Measurements from ENCODE around the gene RGS12.

The RGS12 gene

DNA sequence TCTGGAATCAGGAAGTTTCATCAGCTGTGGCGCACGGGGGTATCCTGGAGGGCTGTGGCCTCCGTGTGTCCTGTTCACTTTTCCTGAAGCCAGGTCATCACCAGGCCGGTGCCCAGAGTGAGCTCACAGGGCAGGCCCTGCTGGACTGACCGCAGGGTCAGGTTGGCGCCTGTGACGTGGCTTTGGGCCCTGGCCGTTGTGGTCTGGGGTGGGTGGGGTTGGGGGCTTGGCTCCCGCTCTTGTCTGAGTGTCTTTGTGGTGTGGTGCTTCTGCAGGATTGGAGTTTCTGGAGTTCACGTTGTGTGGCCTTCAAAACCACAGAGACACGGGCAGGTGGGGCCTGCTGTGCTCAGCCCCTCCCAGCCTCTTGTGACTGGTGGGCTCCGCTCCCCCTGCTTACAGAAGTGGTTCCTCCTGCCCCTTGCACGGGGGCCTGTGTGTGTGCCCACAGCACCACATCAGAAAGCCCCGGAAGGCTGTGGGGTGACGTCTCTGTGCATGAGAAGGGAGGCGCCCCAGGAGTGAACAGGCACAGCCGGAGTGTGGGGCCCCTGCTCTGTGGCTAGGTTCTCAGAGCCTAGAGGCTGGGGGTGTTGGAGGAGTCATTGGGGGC, 9.5 kb downstream of the RGS12 start:
- TF ChIP-seq, protein P1, sequence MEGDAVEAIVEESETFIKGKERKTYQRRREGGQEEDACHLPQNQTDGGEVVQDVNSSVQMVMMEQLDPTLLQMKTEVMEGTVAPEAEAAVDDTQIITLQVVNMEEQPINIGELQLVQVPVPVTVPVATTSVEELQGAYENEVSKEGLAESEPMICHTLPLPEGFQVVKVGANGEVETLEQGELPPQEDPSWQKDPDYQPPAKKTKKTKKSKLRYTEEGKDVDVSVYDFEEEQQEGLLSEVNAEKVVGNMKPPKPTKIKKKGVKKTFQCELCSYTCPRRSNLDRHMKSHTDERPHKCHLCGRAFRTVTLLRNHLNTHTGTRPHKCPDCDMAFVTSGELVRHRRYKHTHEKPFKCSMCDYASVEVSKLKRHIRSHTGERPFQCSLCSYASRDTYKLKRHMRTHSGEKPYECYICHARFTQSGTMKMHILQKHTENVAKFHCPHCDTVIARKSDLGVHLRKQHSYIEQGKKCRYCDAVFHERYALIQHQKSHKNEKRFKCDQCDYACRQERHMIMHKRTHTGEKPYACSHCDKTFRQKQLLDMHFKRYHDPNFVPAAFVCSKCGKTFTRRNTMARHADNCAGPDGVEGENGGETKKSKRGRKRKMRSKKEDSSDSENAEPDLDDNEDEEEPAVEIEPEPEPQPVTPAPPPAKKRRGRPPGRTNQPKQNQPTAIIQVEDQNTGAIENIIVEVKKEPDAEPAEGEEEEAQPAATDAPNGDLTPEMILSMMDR (IDR thresholded peaks at IDR 0.05; ENCODE audit: insufficient read depth, missing control alignments), result no peak
- DNase-seq (ENCODE audit: insufficient read length, low spot score) (no peak), FAIRE-seq (no peak)

DNA sequence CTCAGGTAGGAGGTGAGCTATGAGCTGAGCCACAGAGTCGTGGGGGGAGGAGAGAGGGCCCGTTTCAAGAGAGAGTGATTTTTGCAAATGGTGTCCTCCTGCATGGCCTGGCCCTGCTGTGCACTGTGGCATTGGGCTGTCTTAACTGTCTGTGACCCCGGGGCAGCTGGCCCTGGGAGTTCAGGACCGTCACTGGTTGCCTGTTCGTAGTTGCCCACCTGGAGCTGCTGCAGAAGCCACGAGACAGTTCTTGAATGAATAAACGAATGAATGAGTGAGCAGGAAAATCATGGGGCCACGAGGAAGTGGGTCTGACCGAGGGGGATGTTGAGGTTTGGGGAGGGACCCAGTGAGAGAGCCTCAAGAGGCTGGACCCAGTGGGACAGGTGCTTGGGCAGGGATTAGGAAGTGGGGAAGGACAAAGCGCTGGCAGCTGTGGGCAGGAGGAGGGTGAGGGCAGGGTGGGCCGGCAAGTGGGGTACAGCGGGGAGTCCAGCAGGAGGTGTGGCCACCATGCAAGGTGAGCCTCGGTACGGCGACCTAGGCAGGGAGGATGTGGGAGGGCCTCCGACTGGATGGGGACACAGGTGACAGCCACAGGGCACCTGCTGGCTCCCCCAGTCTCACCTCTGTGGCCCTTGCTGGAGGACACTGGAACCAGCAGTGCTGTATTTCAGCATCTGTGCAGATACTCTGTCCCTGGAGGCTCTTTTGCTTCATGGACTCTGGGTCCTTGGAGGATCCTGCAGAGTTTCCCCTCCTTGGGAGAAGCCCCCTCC, 10.2 kb downstream of the RGS12 start:
- DNase-seq (ENCODE audit: insufficient read length, low spot score) (no peak), FAIRE-seq (no peak)
- TF ChIP-seq, protein P1 (IDR thresholded peaks at IDR 0.05; ENCODE audit: insufficient read depth, missing control alignments), result no peak

DNA sequence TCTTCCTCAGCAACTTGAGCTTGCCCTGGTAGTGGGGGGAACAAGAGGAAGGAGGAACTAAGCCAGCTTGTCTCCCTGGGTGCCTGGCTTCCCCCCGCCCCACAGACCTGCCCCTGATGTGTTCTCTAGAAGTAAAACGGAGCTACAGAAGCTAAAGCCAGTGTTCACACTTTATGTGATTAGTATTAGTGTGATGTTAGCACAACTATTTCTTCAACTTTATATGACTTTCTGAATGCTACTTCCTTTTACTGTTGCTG, 10.7 kb downstream of the RGS12 start:
- DNase-seq (ENCODE audit: insufficient read length, low spot score), result no peak
- no peak for FAIRE-seq
- TF ChIP-seq, protein P1 (IDR thresholded peaks at IDR 0.05; ENCODE audit: insufficient read depth, missing control alignments), result no peak

DNA sequence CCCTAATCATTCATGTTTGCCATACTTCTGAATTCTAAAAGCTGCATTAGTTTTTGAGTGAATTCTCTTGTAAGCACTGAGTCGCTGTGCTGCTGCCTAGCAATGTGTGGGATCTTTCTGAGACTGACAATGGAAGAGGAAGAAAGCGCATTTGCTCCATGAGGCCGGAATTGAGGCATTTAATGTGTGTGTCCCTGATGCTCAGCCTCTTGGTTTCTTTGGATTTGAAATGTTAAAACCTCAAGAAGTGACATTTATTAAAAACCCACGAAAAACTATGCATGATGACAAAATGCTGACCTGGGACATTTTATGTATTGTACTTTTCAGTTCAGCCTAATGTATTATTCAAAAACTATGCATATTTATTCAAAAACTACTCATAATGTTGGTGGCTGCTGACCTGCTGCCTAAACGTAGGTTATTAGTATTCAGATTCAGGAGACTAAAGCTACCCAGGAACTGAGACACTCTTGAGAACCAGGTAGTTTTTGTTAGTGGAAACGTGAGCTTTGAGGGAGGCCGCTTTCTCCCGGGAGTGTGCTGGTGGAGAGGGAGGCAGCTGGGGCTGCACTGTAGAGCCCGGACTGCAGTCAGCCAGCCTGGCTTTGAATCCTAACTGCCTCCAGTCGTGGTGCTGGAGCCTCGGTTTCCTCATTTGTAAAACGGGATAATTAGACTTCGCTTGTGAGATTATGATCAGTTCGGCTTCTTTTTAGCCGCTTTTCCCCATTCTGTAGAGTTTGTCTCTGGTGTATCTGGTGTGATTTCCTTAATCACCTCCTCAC, 11.3 kb downstream of the RGS12 start:
- DNase-seq (ENCODE audit: insufficient read length, low spot score) (no peak), FAIRE-seq (no peak)
- TF ChIP-seq, protein P1 (IDR thresholded peaks at IDR 0.05; ENCODE audit: insufficient read depth, missing control alignments), result no peak

DNA sequence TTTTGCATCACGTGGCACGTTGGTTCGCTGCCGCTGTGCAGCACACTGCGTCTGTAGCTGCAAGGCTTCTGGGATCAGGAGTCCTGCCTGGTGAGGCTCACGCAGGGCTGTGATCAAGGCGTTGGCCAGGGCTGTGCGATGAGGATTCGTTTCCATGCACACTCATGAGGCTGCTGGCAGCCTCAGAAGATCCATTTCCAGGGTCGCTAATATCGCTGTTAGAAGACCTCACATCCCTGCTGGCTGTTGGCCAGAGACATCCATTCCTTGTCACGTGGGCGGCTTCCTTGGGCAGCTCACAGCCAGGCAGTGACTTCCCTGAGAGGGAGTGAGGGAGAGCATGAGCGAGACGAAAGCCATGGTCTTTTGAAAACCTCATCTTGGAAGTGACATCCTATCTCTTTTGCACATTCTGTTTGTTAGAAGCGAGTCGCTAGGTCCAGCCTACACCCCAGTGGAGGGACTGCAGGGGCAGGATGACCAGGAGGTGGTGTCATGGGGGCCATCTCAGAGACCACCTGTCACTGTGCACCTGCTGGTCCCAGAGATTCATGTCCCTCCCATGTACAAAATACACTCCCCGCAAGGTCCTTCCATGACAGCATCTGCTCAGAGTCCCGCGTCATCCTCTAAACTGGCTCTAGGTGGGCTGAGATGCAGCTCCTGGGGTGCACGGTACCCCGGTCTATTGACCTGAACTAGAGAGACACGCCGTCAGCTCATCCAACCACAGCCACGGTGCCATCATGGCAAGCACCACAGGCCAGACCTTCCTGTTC, 12.2 kb downstream of the RGS12 start:
- FAIRE-seq, result no peak
- DNase-seq (ENCODE audit: insufficient read length, low spot score), result no peak
- TF ChIP-seq, protein P1 (IDR thresholded peaks at IDR 0.05; ENCODE audit: insufficient read depth, missing control alignments), result no peak

DNA sequence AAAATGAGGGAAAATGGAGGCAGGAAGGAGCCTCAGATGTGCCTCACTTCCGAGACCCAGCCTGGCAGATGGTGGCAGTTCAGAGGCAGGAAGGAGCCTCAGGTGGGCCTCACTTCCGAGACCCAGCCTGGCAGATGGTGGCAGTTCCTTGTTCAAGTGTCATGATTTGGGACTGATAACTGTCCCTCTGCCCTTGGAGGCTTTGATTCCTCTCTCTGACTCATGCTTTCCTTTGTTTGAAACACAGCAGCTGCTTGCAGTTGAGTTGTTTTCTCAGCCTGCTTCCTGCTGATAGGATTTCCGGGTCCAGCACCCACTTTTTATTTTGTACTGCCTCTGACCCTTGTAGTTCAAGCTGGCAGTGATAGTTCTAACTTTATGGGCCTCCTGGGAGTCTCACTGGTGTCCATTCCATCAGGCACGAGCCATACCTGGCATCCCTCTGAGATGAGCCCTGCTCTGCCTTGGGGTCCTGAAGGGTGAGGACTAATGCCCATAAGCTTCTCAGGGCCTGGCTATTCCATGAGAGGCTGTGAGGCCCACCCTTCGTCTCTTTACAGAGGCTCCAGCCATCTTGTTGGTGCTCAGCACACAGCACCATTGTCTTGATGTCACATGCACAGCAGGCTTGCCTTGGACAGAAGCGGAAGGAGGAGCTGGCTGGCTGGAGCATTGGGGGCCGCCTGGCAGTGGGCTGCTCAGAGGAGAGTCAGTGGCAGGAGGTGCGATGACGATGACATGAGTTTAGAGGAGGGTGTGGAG, 13.0 kb downstream of the RGS12 start:
- DNase-seq (ENCODE audit: insufficient read length, low spot score) (no peak), FAIRE-seq (no peak)
- TF ChIP-seq, protein P1 (IDR thresholded peaks at IDR 0.05; ENCODE audit: insufficient read depth, missing control alignments), result no peak
